Testis (tissue), 2 donors: ENCODE results near the gene NBAS.

Source experiments
- POLR2A ChIP-seq: fragments of 450-650 bp; IDR thresholded peaks from one replicate; pipeline ENCODE4 v1.6.1; 2017; ENCODE audit warnings: antibody characterized with exemption, mild to moderate bottlenecking, moderate library complexity
- TF ChIP-seq, protein P1 (sequence below), 3 experiments: fragments of 450-650 bp in 2 of 3; fragments of 200-600 bp in 1 of 3; sonication (generic) in 1 of 3; IDR thresholded peaks; one replicate each; pipeline ENCODE4 v1.5.1; 2016 to 2019; ENCODE audit warnings: antibody characterized with exemption in 3 of 3, mild to moderate bottlenecking in 2 of 3, moderate library complexity in 1 of 3

DNA sequence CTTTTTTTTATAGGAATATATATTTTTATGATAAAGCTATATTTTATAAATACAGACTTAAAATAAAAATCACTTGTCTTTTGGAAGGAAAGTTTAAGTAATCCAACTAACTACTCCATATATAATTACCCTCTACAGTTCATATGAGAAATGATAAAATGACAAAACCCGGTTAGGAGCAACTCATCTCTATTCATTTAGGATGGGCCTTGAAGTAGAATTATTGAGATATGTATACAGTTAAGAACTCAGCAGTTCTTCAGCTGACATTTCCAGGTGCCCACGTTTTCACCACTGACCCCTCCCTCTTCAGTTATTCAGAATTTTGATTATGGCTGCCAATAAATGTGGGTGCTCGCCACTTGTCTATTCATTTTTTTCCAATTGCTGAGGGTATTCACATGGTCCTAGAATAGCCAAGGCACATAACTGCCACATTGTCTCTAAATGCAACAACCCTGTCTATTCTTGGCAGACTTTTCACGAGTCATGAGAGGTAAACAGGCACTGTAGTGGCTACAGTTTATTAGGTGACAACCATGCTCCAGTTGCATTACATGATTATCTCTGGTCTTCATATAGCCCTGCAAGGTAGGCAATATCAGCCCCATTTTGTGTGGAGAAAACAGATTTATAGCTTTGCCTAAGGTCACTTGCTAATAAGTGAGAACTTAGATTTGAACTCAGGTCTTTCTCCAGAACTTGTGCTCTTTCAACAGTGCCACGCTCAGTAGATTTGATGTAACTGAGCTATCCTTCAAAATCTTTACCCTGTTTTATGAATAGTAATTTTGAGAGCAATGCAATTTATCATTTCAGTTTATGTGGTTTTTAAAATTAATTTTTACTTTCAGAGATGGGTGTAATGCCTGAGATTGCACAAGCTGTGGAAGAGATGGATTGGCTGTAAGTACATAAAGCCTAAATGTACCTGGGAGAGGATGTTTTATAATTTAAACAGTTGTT is 33.4 kb upstream of the NBAS start:
- TF ChIP-seq, protein P1, sequence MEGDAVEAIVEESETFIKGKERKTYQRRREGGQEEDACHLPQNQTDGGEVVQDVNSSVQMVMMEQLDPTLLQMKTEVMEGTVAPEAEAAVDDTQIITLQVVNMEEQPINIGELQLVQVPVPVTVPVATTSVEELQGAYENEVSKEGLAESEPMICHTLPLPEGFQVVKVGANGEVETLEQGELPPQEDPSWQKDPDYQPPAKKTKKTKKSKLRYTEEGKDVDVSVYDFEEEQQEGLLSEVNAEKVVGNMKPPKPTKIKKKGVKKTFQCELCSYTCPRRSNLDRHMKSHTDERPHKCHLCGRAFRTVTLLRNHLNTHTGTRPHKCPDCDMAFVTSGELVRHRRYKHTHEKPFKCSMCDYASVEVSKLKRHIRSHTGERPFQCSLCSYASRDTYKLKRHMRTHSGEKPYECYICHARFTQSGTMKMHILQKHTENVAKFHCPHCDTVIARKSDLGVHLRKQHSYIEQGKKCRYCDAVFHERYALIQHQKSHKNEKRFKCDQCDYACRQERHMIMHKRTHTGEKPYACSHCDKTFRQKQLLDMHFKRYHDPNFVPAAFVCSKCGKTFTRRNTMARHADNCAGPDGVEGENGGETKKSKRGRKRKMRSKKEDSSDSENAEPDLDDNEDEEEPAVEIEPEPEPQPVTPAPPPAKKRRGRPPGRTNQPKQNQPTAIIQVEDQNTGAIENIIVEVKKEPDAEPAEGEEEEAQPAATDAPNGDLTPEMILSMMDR (IDR thresholded peaks at IDR 0.05): no peak
- no peak for TF ChIP-seq POLR2A
